Measurements from ENCODE around the gene TGFBR1.
"Not testable (repeated sequence)": the region's sequence is repeated elsewhere in the genome, so short reads cannot be mapped to it uniquely, and the experiment has no call there.

The TGFBR1 gene

DNA sequence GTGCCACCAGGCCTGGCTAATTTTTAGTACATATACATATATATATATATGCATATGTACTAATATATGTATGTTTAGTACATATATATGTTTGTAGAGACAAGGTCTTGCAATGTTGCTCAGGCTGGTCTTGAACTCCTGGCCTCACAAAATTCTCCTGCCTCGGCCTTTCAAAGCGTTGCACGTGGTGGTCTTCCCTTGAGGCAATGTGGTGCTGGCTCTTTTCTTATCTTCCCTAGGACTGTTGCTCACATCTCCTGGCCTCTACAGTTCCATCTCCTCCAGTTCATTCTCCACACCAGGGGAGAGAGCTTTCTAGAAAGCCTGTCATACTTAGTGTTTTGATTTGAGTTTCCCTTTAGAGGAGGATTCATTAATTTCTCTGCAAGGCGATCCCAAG, 28.9 kb upstream of the TGFBR1 start:
- no peak for DNase-seq (ENCODE audit: low spot score)

DNA sequence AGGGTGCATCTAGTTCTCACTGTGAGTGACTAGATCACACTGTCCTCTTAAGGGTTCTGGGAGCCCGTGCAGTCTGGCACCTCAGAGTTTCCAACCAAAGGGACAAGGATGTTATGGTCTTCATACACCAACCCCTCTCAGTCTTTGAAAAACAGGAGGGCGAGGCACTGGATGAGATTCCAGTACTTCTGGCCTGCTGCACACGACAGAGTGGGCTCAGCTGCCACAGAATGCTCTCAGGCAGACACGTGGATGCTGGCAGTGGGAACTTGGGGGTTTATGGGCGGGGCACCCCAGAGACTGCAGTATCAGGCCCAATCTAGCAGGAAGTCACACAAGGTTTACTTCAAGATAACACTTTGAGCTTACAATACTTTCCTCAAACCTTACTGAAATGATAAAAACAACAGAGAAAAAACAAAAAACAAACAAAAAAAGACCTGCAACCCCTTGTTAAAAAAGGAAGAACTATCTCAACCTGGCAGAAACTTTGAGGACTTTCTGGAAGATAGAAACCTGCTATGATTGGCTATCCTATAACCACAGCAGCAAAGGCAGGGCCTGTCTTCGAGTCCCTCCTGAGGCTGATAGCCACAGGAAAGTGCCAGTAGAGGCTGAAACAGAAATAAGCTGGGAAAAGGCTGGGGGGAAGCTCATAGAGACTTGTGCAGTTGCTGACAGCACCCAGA, 28.3 kb upstream of the TGFBR1 start:
- no peak for DNase-seq (ENCODE audit: low spot score)

DNA sequence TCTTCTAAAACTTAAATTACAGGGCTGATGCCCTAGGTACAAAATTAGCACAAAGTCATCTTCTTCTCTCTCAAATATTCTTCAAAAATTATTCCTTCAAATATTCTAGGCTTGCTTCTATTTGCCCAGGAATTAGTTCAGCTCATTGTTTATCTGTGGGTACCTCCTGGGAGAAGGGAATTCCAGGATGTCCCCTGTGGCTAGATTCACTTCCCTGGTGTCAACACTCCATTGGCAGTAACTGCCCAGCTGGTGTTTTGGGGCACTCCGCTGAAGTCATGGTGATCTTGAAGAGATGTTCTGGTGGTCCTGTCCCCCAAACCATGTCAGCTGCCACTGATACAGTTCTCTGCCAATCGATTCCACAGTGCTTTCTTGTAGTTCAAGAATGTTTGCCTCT, 26.2 kb upstream of the TGFBR1 start:
- DNase-seq (ENCODE audit: low spot score) = no peak

DNA sequence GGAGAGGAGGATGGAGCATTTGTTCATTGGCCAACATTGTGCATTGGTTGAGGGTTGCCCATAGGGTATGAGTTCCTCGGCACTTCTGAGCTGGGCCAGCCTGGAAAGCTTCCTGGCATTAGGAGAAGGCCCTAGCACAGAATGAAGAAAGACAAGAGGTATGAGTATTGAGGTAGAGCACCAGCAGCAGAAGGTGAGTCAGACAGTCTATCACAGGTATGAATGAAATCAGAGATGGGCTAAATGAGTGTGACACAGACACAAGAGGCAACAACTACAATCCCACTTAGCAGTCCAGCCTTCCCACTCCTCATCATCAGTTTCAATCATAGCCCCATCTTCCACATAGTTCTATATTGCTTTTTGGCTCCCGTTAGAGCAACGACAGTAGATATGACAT, 25.4 kb upstream of the TGFBR1 start:
- no peak for DNase-seq (ENCODE audit: low spot score)

DNA sequence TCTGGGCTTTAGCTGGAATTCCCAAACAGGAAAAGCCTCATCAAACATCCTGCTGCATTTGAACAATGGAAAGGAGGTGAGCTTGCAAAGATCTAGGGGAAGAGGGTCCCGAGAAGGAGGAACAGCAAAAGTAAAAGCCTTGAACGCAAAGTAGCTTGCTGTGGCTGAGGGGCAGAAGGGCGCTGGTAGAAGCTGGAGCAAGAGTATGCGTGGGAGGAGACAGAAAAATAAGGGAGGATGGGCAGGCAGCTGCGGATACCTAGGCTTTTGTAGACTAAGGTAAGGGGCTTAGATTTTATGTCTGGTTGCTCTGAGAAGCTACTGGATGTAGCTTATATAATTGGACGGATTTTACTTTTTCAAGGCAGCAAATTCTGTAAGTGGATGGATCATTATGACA, 21.9 kb upstream of the TGFBR1 start:
- DNase-seq (ENCODE audit: low spot score) = no peak

DNA sequence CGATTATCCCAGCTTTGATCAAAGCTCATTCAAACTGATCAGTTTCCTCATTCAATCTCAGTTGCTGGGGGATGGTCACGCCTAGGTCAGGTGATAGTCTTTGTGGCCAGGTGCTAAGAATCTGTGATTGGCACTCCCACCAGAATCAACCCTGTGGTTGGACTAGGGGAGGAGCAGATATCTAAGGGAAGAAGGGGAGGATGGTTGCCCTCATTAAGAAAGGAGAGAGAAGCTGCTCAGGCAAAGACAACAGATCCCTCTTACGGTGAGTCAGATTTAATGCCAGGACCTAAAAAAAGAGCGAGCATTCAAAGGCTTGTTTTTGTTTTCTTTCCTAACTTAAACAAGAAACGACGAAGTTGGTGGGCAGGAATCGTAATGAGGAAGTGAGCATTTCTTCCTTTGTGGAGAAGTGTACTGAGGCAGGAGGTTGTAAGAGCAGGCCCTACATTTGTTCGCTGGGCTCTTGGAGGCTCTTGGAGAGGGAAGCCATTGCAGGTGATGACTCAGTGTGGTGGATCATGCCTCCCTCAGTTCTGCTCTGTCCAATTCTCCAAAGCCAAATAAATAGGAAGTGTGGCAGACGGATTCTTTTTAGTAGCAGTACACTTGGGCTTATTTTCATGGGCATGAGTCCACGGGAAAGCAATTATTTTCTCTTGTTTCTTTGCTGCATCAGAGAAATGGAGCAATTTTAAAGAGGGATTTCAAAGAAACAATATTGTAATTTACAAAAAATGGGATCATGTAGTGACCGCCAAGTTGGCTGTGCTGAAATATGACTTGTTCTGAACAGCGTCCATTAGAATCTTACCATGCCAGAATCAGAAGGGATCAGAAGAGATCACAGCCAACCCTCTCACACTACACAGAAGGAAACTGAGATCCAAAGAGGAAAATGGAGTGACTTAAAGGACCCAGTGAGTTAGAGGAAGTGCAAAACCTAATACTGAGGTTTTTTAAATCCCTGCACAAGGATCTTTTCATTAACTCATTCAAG, 18.7 kb upstream of the TGFBR1 start:
- DNase-seq (ENCODE audit: low spot score) = no peak

DNA sequence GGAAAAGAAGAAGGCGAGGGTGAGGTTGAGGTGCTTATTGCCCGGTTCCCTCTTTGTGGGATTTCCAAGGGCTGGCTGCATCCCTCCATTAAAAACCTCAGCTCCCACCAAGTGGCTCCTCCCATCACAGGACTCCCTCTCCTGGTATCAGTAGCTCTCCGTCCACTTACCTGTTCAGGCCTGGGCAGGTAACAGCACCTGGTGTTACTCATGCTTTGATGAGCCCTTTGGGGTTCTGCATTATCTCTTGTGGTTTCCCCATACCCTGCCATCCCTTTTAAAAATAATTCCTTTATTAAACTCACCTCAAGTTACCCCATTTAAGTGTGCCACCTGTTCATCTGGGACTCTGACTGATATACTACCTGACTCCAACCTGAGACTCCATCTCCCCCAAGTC, 17.5 kb upstream of the TGFBR1 start:
- no peak for DNase-seq (ENCODE audit: low spot score)

DNA sequence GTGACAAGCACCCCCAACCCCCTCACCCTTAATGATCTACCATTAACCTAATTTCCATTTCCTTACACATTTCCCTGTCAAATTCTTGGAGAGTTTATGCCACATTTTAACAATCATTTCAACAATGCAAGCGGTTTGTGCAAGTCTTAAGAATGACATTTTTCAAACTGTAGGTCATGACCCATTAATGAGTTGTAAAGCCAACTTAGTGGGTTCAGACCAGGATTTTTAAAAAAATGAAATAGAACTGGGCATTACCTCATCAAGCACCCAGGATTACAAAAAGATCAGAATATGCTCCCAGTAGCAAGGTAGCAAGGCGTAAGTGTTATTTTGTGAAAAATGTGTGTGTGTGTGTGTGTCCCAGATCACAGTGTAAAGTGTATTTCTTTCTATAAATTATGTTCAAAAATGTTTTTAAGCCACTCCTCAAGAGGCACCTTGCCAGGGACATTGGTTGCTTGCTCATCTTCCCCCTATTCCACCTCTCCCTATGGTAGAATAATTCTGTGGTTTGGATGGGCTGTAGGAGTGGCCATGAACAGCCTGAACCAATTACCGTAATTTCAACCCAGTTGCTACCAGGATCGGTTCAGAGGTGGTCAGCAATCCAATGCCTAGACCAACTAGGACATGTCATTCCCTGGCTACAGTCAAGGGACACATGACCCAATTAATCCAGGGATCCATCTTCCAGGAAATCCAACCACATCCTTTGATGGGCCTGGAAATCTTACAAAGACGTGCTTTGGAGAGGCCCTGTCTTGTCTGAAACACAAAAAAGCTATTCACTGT, 14.4 kb upstream of the TGFBR1 start:
- no peak for DNase-seq (ENCODE audit: low spot score)

DNA sequence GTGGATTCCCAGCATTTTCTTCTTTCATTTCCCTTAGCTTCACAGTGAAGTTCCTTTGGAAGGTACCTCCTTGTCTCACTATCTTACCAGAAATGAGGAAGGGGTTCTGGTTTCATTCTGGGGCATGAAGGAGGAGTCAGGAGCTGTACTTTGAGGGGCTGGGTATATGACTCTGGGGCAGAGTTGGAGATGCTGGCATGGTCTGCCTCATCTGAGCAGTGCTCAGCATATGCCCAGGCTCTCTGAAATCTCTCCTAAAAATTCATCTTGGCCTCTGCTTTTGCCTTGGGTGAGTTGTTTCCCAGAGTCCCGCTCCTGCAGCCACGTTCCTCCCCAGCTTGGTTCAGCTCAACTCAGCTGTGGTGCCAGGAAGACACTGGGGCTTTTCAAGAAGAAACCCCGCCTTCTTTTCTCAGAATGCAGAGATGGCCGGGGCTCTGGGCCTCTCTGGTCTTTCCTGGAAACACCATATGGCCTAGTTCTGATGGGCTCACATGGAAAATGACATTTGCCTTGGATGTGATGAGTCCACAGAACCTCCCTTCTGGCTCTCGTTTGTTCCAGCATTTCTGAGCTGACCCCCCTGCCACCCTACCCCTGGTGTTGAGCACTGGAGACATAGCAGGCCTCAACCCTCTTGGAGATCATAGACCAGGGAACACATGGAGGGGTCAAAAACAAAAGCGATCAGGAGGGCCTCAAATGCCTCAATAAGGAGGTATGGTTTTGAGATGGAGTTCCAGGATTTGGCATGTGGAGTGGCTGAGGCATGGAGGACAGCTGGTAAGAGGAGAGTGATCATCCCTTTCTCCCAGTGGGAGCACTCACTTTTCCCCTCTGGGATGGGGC, 12.0 kb upstream of the TGFBR1 start:
- DNase-seq (ENCODE audit: low spot score) = no peak

DNA sequence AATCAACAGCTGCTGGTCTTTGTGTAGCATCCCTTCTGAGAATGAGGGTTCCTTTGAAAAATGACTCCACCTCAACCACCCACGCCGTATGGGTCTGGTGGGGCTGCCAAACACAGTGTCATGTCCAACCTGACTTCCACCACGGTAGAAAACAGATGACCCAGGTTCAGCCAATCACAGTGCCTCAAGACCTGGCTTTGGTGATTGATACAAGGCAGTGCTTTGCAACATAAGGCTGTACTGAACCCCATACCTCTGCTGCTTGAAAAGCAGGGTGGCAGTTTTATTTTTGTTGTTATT, 11.5 kb upstream of the TGFBR1 start:
- no peak for DNase-seq (ENCODE audit: low spot score)

DNA sequence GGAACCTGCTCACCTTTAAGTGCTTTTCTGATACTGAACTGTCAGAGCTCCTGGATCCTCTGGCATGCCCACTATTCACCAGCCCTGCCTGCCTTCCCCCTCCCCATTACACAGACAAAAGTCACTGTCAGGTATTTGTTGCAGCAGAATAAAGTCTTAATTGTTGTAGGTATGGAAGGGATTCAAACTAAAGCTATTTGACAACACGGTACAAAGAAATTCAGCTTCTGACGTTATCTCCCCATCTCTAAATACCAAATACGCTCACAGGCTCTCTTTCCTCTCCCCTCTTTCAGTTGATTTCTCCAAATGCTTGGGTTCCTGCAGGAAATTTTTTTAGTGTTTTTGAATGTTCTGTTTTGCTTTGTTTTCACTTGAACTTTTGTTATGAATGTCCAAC, 9.3 kb upstream of the TGFBR1 start:
- no peak for DNase-seq (ENCODE audit: low spot score)

DNA sequence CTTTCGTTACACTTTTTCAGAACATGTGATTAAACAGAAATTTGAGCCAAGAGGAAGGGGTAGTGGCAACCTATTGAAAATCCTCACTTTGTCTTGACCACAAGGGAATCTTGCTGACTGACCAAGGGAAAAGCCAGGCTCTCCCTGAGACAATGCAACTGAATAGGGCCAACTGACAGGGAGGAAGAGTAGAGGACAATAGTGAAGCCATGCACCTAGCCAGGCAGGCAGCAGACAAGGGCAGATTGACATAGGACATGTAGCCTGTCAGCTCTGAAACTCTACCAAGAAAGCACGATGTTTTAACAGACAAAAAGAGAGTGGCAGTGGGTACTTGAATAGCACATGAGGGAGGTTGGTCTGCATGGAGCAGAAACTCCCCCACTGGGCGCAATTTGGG, 8.5 kb upstream of the TGFBR1 start:
- no peak for DNase-seq (ENCODE audit: low spot score)

DNA sequence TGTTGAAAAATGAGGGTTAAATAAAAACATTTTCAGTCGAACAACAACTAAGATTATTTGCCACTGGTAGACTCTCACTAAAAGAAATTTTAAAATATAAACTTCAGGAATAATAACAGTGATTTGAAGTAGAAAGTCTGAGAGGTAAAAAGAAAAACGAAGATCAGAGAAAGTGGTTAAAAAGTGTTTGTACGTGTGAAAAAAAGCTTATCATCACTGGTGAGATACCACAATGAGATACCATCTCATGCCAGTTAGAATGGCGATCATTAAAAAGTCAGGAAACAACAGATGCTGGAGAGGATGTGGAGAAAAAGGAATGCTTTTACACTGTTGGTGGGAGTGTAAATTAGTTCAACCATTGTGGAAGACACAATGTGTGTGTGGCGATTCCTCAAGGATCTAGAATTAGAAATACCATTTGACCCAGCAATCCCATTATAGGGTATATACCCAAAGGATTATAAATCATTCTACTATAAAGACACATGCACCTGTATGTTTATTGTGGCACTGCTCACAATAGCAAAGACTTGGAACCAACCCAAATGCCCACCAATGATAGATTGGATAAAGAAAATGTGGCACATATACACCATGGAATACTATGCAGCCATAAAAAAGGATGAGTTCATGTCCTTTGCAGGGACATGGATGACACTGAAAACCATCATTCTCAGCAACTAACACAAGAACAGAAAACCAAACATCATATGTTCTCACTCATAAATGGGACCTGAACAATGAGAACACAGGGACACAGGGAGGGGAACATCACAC, 4.9 kb upstream of the TGFBR1 start:
- not testable (repeated sequence) for DNase-seq (ENCODE audit: low spot score)

DNA sequence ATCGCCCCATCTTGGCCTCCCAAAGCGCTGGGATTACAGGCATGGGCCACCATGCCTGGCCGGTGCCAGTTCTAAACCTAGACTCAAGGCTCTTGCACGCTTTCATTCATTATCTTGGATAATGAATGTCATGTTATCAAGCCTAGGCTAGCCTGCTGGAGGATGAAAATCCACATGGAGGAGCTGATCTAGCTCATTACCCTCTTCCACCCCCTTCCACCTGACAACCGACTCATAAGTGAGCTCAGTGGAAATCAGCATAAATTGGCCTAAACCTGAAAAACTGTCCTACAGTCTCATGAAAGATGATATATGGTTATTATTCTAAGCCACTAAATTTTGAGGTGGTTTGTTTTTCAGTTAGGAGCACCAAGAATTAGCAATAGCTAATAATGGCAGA, 3.6 kb upstream of the TGFBR1 start:
- no peak for DNase-seq (ENCODE audit: low spot score)

DNA sequence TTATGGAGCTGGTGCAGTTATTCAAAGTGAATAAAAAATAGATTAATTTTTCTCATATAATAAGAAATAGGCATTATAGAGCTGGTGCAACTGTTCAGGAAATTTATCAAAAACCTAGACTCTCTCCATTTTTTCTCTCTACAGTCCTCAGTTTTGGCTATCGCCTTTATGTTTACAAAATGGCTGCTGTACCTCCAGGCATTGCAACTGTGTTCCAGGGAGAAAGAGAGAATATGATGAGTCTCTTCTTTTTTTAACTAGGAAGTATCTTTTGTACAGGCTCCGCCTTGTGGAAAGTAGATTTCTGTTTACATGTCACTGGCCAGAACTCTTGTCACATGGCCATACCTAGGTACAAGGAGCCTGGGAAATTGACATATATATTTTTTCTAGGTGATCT, 3.1 kb upstream of the TGFBR1 start:
- no peak for DNase-seq (ENCODE audit: low spot score)

DNA sequence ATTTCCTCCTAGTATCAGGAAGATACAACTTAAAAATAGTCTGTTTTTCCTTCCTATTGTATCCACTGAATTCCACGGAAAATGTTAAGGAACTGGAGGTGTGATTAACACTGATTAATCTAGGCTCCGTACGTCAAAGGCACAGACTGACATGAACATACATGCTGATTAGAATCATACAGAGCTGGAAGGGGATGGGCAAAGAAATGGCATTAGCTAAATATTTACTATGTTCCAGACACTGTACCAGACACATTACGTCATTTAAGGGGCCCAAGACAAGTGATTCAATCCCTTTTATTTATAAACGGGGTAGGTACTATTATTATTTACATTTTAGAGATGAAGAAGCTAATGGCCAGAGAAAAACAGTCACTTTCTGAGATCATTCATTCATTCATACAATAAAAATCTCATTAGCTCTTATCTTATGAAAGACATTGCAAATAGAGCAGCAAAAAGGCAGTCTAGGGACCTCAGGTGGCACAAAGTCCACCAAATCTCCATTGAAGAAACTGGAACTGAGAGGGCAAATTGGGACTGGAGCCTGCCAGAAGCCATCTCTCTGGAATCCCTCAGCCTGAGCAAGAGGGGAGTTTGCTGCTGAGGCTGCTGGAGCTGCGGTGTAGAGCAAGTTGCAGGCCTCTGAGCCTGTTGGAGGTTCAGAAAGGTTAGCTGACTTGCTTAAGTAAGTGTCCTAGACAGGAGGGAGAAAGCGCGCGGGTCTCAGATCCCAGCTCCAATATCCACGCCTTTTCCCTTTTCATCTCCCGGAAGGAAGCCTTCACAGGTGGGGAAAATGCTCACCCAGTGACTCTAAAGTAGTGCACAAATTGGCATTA, 1.6 kb upstream of the TGFBR1 start:
- no peak for DNase-seq (ENCODE audit: low spot score)

DNA sequence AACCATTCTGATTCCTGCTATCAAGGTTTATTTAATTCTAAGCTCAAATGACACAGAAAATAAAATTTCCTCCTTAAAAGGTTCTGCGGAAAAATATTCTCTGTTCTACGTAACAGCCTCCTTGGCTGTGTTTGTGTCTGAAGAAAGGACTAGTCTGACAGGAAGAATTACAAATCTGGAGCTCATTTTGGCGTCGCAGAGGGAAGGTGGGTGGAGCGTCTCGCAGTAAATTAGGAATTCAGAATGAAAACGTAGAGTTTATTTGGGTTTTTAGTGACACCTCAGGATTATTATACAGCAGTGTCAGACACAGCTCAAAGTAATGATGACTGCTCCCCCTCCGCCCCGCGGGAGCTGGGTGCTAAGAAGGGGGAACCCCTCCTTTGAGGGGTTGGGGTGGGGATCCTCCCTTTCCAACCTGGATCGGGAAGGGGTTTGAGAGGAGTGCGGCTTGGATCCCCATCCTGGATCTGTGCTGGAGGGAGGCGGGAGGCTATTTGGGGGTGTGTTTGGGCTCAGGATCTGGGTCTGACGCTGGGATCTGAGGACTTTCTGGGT, 933 bp upstream of the TGFBR1 start:
- DNase-seq (ENCODE audit: low spot score) = no peak

DNA sequence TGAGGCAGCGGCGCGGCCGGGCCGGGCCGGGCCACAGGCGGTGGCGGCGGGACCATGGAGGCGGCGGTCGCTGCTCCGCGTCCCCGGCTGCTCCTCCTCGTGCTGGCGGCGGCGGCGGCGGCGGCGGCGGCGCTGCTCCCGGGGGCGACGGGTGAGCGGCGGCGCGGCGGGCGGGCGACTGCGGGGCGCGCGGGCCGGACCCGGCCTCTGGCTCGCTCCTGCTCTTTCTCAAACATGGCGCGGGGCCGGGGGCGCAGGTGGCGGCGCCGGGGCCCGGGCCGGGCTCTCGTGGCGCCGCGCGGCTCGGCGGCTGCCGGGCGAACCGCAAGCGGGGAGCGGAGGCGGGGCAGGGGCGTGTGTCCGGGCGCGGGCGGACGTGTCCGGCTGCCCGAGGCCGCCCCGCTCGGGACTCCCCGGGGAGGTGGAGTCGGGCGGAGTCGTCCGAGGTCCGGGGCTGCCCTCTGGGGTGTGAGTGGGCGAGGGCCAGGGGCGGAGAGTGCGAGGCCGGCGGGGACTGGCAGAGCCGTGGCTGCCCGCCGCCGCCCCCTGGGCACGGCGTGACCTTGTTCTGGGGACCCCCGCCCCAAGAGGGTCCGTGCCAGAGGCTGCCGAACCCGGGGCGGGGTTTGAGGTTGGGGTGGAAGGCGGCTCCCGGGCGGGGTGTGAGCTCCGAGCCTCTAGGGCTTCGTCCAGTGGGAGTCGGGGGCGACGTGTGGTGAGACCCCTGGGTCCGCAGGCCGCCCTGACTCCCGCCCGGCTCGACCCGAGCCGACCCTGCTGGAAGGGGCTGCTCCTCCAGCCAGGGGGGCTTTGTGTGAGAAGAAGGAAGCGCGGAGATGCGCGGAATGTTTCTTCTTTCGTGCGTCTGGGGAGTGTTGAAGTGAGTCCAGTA, 485 bp downstream of the TGFBR1 start:
- peak; percentile 55 for DNase-seq (ENCODE audit: low spot score)

DNA sequence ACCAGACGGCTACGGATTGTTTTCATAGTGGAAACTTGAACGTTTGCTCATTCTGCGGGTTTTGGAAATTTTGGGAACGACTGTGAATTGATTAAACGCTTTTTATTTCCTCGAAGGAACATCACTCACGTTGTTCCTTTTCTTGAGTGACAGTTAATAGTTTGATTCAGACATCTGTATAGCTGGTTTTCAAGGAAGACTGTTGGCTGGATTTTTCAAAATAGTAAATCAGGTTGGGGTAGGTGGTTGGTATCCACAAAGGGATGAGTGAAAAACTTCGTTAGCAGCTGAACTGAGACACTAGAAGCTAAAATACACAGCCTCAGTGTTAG, 1.1 kb downstream of the TGFBR1 start:
- DNase-seq (ENCODE audit: low spot score) = no peak
